Measurements from ENCODE around the gene A3GALT2. TPM values are rescaled to one million over a fixed set of nuclear protein-coding genes. Genes with fewer than 3 reads are reported as not detected.
A peak's percentile ranks its signal among the peaks of the same experiment; 100 is the strongest.

Gene A3GALT2
- total RNA-seq, 1 donor from 2014 or later, result 0.29 TPM

- Mint-ChIP-seq H3K27ac (peak overlapping the region; percentile 80), H3K36me3 (ENCODE audit: insufficient read depth) (peaks cover 5% of the 10 kb centered on the region), H3K9me3 (ENCODE audit: low read depth) (no peaks in the 10 kb centered on the region), H3K27me3 (no peaks in the 10 kb centered on the region), H3K4me3 (ENCODE audit: low read depth) (peak overlapping the region; percentile 99), H3K4me1 (ENCODE audit: low read depth) (peaks cover 27% of the 10 kb centered on the region)
- no peak for DNase-seq (ENCODE audit: low spot score, unreplicated experiment)
- no peak for TF ChIP-seq CTCF (IDR thresholded peaks at IDR 0.05; ENCODE audit: unreplicated experiment)
These were observed 62.1 kb downstream of the A3GALT2 start for GRCh38 chr1:33258788-33259274.

GRCh38 chr1:33257772-33258712 lies 62.9 kb downstream of the A3GALT2 start:
- Mint-ChIP-seq H3K27ac (peak overlapping the region; percentile 100), H3K9me3 (ENCODE audit: low read depth) (no peaks in the 10 kb centered on the region), H3K4me1 (ENCODE audit: low read depth) (peaks cover 27% of the 10 kb centered on the region), H3K36me3 (ENCODE audit: insufficient read depth) (peaks cover 5% of the 10 kb centered on the region), H3K4me3 (ENCODE audit: low read depth) (peak overlapping the region; percentile 99), H3K27me3 (peaks cover under 1% of the 10 kb centered on the region)
- TF ChIP-seq CTCF (IDR thresholded peaks at IDR 0.05; ENCODE audit: unreplicated experiment), result no peak
- no peak for DNase-seq (ENCODE audit: low spot score, unreplicated experiment)

GRCh38 chr1:33257207-33257771 lies 63.6 kb downstream of the A3GALT2 start:
- no peak for TF ChIP-seq CTCF (IDR thresholded peaks at IDR 0.05; ENCODE audit: unreplicated experiment)
- DNase-seq (ENCODE audit: low spot score, unreplicated experiment), result no peak
- H3K9me3 Mint-ChIP-seq (ENCODE audit: low read depth), result no peaks in the 10 kb centered on the region
- H3K27ac Mint-ChIP-seq, result peak overlapping the region; percentile 100
- H3K4me1 Mint-ChIP-seq (ENCODE audit: low read depth), result peaks cover 27% of the 10 kb centered on the region
- peaks cover 3% of the 10 kb centered on the region for H3K36me3 Mint-ChIP-seq (ENCODE audit: insufficient read depth)
- H3K27me3 Mint-ChIP-seq, result peaks cover 4% of the 10 kb centered on the region
- peak overlapping the region; percentile 99 for H3K4me3 Mint-ChIP-seq (ENCODE audit: low read depth)

Small RNA genes within 50 kb of the gene (microRNA-seq; reads per million reads assigned to microRNA genes)
- 121 reads per million, percentile 57 among the genes with 10 or more reads in this experiment for gene MIR3605 (ENCODE audit: borderline number of aligned reads, unreplicated experiment)

Other genes with a start within 250 kb of the A3GALT2 start
- 4.8 and 5.2 TPM in 2 replicates for gene AZIN2, start 239.9 kb downstream of the A3GALT2 start, total RNA-seq
- gene TRIM62, start 139.1 kb downstream of the A3GALT2 start, total RNA-seq, result 6.6 and 7.4 TPM in 2 replicates
- 72.0 and 79.3 TPM in 2 replicates for gene ZNF362, start 64.6 kb downstream of the A3GALT2 start, total RNA-seq
- 135 and 138 TPM in 2 replicates for gene PHC2, start 110.0 kb upstream of the A3GALT2 start, total RNA-seq
- gene ZSCAN20, start 151.5 kb upstream of the A3GALT2 start, total RNA-seq, result 8.6 and 10.5 TPM in 2 replicates